ENCODE data around the gene HOXB13. TPM values are rescaled to one million over a fixed set of nuclear protein-coding genes. Genes with fewer than 3 reads are reported as not detected.

Gene HOXB13
- total RNA-seq, 1 donor from 2014 or later: not detected

DNA sequence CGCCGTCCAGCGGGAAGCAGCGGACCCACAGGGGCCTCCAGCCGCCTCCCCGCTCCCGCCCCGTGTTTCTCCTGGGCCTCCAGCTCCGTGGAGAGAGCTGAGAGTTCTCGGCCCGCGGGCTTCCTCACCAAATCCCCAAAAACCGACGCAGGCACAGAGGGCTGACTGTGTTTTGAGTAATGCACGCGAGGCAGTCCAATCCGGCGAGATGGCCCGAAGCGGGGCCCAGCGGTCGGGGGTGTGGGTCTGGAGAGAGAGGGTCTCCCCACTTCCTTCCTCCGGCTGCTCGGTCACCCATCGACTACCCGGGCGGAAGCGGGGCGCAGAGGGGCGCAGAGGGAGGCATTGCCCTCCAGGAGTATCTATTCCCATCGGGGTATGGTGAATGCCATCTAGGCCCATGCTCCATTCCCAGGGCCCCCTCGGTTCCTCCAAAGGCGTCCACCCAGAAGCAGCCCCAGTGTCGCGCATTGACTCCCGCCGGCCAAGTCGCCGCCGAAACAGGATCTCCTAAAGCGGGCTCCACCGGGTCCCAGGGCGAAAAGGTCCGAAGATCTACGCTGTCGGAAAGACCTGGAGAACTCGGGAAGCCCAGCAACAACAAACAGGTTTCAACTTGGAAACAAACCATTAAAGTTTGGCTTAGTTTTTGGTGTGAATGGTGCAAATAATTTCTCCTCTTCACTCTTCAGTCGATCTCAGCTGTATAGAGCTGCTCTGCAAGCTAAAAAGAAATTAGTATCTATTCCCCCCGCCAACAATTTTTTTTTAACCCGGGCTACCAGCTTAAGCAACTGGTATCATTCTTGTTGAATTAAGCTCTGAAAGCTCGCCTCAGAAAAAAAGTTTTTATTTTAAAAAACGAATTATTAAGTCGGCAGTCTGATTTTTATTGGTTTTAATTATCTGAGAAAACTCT lies 19.2 kb upstream of the HOXB13 start:
- H3K9me3 Mint-ChIP-seq (ENCODE audit: low read depth): no peaks in the 10 kb centered on the region
- TF ChIP-seq, protein P1, sequence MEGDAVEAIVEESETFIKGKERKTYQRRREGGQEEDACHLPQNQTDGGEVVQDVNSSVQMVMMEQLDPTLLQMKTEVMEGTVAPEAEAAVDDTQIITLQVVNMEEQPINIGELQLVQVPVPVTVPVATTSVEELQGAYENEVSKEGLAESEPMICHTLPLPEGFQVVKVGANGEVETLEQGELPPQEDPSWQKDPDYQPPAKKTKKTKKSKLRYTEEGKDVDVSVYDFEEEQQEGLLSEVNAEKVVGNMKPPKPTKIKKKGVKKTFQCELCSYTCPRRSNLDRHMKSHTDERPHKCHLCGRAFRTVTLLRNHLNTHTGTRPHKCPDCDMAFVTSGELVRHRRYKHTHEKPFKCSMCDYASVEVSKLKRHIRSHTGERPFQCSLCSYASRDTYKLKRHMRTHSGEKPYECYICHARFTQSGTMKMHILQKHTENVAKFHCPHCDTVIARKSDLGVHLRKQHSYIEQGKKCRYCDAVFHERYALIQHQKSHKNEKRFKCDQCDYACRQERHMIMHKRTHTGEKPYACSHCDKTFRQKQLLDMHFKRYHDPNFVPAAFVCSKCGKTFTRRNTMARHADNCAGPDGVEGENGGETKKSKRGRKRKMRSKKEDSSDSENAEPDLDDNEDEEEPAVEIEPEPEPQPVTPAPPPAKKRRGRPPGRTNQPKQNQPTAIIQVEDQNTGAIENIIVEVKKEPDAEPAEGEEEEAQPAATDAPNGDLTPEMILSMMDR (IDR thresholded peaks at IDR 0.05; ENCODE audit: unreplicated experiment): no peak
- H3K36me3 Mint-ChIP-seq (ENCODE audit: insufficient read depth): no peaks in the 10 kb centered on the region
- no peak for DNase-seq (ENCODE audit: low spot score, unreplicated experiment)
- peaks cover 15% of the 10 kb centered on the region for H3K4me1 Mint-ChIP-seq (ENCODE audit: low read depth)
- no peak overlapping the region for H3K27ac Mint-ChIP-seq
- no peak overlapping the region for H3K4me3 Mint-ChIP-seq (ENCODE audit: low read depth)
- H3K27me3 Mint-ChIP-seq: peaks cover 95% of the 10 kb centered on the region

DNA sequence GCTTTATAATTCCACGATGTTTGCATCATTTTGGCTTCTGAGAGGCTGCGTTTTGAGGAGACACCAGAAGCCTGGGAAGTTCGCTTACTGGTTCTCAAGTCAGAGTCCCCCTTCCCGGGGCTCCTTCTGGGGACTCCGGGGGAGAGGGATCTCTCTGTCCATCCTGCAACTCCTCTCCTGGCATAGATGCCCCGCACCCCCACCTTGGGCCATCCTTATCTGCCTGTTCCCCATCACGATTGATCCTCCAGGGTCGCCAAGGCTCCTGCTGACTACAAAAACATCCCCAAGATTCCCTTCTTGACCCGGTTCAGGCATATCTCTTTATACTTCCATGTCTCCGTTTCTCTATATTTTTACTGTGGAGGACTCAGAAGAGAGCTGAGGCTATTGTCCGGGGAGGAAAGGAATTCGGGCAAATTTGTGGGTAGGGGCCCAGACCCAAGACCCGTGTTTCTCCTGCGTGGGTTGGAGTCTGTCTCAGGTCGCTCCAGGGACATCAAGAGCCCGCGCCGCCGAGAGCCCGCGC lies 18.4 kb upstream of the HOXB13 start:
- H3K4me3 Mint-ChIP-seq (ENCODE audit: low read depth): no peak overlapping the region
- H3K36me3 Mint-ChIP-seq (ENCODE audit: insufficient read depth): no peaks in the 10 kb centered on the region
- TF ChIP-seq, protein P1 (IDR thresholded peaks at IDR 0.05; ENCODE audit: unreplicated experiment): no peak
- H3K9me3 Mint-ChIP-seq (ENCODE audit: low read depth): no peaks in the 10 kb centered on the region
- H3K4me1 Mint-ChIP-seq (ENCODE audit: low read depth): peaks cover 11% of the 10 kb centered on the region
- no peak for DNase-seq (ENCODE audit: low spot score, unreplicated experiment)
- peaks cover 96% of the 10 kb centered on the region for H3K27me3 Mint-ChIP-seq
- peak overlapping the region; percentile 56 for H3K27ac Mint-ChIP-seq

DNA sequence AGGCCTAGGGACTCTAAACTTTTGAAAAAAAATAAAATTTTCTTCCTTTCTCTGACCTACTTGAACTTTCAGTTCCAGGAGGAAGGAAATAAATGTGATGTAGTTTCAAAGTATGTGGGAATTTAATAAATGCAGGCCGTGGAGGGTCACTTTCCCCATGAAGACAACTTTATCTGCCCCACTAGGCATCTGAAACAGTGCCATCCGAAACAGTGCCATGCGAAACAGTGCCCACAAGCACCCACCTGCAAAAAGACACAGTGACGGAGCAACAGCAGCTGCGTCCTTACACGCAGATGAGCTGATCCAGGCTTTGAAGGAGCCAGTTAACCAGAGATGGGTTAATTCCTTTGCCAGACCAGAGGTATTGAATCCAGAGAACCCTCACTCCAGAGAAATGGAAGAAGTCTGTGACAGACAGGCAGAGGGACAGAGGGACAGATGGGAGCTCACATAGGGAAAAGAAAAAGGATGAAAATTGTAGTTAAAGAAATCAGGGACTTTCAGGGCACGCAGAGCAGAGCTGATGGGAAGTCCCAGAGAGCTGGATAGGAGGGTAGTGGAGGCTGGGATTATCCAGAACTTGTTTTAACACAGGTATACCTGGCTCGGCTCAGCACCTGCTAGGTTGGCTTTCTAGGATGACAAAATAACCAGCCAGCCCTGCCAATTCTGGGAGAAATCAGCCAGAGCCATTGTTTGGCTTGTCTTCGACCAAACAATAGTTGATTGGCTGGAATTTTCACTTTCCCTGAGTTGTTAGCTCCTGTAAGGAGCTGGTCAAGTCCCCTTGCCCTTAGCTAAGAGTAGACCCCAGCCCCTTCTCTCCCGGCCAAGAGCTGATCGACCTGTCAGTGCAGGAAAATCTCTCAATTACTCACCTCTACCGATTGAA lies 17.1 kb upstream of the HOXB13 start:
- H3K36me3 Mint-ChIP-seq (ENCODE audit: insufficient read depth): no peaks in the 10 kb centered on the region
- no peak overlapping the region for H3K4me3 Mint-ChIP-seq (ENCODE audit: low read depth)
- DNase-seq (ENCODE audit: low spot score, unreplicated experiment): no peak
- H3K27ac Mint-ChIP-seq: no peak overlapping the region
- no peaks in the 10 kb centered on the region for H3K9me3 Mint-ChIP-seq (ENCODE audit: low read depth)
- TF ChIP-seq, protein P1 (IDR thresholded peaks at IDR 0.05; ENCODE audit: unreplicated experiment): no peak
- H3K27me3 Mint-ChIP-seq: peaks cover 97% of the 10 kb centered on the region
- no peaks in the 10 kb centered on the region for H3K4me1 Mint-ChIP-seq (ENCODE audit: low read depth)

DNA sequence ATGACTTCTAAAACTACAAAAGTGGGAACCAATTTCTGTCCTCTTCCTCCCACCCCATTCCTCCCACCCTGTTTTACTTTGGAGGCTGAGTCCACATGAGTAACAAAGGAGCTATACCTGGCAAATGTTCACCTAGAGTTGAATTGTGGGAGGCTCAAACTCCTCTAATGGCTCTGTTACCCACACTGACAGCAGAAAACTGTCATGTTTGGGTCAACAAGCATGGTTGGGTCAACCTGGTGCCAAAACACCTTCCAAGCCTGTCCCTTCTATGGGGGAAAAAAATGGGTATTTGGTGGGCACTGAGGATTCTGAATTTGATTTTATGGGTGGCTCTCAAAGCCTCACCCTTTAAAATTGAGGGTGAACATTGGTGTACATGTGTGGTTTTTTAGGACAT lies 12.0 kb upstream of the HOXB13 start:
- Mint-ChIP-seq H3K36me3 (ENCODE audit: insufficient read depth) (no peaks in the 10 kb centered on the region), H3K27ac (no peak overlapping the region), H3K4me3 (ENCODE audit: low read depth) (no peak overlapping the region), H3K4me1 (ENCODE audit: low read depth) (no peaks in the 10 kb centered on the region), H3K9me3 (ENCODE audit: low read depth) (no peaks in the 10 kb centered on the region), H3K27me3 (peaks cover 98% of the 10 kb centered on the region)
- no peak for DNase-seq (ENCODE audit: low spot score, unreplicated experiment)
- TF ChIP-seq, protein P1 (IDR thresholded peaks at IDR 0.05; ENCODE audit: unreplicated experiment): no peak

Measured in progenitor cell of endocrine pancreas (in vitro differentiated cells).